OCI-LY1 (cell line): ENCODE results near the gene KCNMA1.

ENCODE experiments used
- EZH2 ChIP-seq: fragments of 200-600 bp; sonication (generic), shearing (Covaris generic); IDR thresholded peaks from 2 replicates; pipeline ENCODE4 v1.8.0; 2017; ENCODE audit warnings: borderline replicate concordance, mixed run types, mild to moderate bottlenecking, antibody characterized with exemption, low read length, moderate library complexity, mixed read lengths
- TF ChIP-seq, protein P1 (sequence below): fragments of 200-600 bp; sonication (generic), shearing (Covaris generic); IDR thresholded peaks from 2 replicates; pipeline ENCODE4 v1.5.1; 2017; ENCODE audit warnings: mild to moderate bottlenecking, antibody characterized with exemption, low read length, moderate library complexity, mixed read lengths

DNA sequence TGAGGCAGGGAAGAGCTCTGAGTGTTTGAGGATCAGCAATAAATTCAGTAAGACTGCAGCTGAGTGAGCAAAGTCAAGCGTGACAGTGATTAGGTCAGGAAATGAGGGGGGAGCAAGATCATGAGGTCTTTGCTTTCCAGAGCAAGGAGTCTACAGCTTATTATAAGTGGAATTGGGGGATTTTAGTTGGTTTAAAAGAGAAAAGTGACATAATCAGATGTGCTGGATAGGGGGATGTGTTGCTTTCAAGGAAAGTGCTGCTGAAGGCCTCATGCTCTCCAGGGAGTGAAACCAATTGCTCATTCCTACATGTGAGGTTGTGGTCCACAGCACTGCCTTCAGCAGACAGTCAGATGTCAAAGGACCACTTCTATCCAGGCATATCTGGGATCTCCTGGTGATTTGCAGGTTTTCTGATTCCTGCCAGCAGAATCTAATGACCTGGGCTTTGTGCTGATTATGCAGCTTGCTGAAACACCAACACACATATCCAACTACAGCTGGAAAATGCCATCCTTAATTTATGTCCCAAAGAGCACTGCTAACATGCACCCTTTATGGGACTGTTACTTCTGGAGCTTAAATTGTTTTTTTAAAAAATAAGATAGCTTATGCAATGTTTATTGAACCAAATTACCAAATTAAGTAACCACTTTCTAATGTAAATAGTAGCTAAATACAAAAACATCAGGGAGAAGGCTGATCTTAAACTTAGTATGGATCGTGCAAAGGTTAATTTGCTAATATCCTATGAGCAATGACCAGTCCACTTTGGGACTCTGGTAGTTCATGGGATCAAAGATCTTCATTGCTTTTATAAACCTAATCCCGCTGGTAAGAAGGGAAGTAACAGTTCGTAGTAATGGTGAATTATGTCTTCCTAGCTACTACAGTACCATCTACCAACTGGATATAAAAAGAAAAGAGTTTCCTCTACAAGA lies 607.6 kb downstream of the KCNMA1 start:
- TF ChIP-seq, protein P1, sequence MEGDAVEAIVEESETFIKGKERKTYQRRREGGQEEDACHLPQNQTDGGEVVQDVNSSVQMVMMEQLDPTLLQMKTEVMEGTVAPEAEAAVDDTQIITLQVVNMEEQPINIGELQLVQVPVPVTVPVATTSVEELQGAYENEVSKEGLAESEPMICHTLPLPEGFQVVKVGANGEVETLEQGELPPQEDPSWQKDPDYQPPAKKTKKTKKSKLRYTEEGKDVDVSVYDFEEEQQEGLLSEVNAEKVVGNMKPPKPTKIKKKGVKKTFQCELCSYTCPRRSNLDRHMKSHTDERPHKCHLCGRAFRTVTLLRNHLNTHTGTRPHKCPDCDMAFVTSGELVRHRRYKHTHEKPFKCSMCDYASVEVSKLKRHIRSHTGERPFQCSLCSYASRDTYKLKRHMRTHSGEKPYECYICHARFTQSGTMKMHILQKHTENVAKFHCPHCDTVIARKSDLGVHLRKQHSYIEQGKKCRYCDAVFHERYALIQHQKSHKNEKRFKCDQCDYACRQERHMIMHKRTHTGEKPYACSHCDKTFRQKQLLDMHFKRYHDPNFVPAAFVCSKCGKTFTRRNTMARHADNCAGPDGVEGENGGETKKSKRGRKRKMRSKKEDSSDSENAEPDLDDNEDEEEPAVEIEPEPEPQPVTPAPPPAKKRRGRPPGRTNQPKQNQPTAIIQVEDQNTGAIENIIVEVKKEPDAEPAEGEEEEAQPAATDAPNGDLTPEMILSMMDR, result no peak
- no peak for TF ChIP-seq EZH2
